ENCODE data around the gene HPCAL1. TPM values are rescaled to one million over a fixed set of nuclear protein-coding genes. Genes with fewer than 3 reads are reported as not detected.

The HPCAL1 gene
- total RNA-seq, 2 donors from 2014 or later = 64.5 to 85.7 TPM

GRCh38 chr2:10393640-10393982, 90.9 kb downstream of the HPCAL1 start:
- Histone ChIP-seq H3K4me1 (peaks cover 14% of the 10 kb centered on the region), H3K27ac (no peak overlapping the region), H3K36me3 (no peaks in the 10 kb centered on the region), H3K4me3 (no peak overlapping the region), H3K9ac (ENCODE audit: low read depth in 2 of 2, low read length in 2 of 2) (no peak overlapping the region), H3K27me3 (no peaks in the 10 kb centered on the region), H3K9me3 (no peaks in the 10 kb centered on the region)
- no peak for DNase-seq
- no peak for TF ChIP-seq CTCF (IDR thresholded peaks at IDR 0.05)
- intact Hi-C loops (cut with DNase I) = no loop called here

- no peak for DNase-seq
- Histone ChIP-seq H3K4me1 (peaks cover 11% of the 10 kb centered on the region), H3K27me3 (no peaks in the 10 kb centered on the region), H3K9me3 (no peaks in the 10 kb centered on the region), H3K9ac (ENCODE audit: low read depth in 2 of 2, low read length in 2 of 2) (no peak overlapping the region), H3K4me3 (no peak overlapping the region), H3K27ac (no peak overlapping the region), H3K36me3 (no peaks in the 10 kb centered on the region)
- intact Hi-C loops (cut with DNase I) = no loop called here
- TF ChIP-seq CTCF (IDR thresholded peaks at IDR 0.05) = no peak
Observed at GRCh38 chr2:10395893-10396292, 93.2 kb downstream of the HPCAL1 start.

- Histone ChIP-seq H3K9ac (ENCODE audit: low read depth in 2 of 2, low read length in 2 of 2) (no peak overlapping the region), H3K9me3 (no peaks in the 10 kb centered on the region), H3K27ac (no peak overlapping the region), H3K36me3 (no peaks in the 10 kb centered on the region), H3K4me1 (peaks cover 15% of the 10 kb centered on the region), H3K27me3 (no peaks in the 10 kb centered on the region), H3K4me3 (no peak overlapping the region)
- TF ChIP-seq CTCF (IDR thresholded peaks at IDR 0.05) = no peak
- DNase-seq = no peak
- intact Hi-C loops (cut with DNase I) = no loop called here
Observed at GRCh38 chr2:10396464-10396863, 93.8 kb downstream of the HPCAL1 start.

- no peaks in the 10 kb centered on the region for H3K9me3 ChIP-seq
- intact Hi-C loops (cut with DNase I) = no loop called here
- H3K27me3 ChIP-seq = no peaks in the 10 kb centered on the region
- DNase-seq = no peak
- no peak overlapping the region for H3K4me3 ChIP-seq
- TF ChIP-seq CTCF (IDR thresholded peaks at IDR 0.05) = no peak
- peaks cover 15% of the 10 kb centered on the region for H3K4me1 ChIP-seq
- no peak overlapping the region for H3K9ac ChIP-seq (ENCODE audit: low read depth in 2 of 2, low read length in 2 of 2)
- no peak overlapping the region for H3K27ac ChIP-seq
- no peaks in the 10 kb centered on the region for H3K36me3 ChIP-seq
Observed at GRCh38 chr2:10397297-10397875, 94.7 kb downstream of the HPCAL1 start.

- no peaks in the 10 kb centered on the region for H3K27me3 ChIP-seq
- H3K27ac ChIP-seq = no peak overlapping the region
- no peak for TF ChIP-seq CTCF (IDR thresholded peaks at IDR 0.05)
- no peak for DNase-seq
- no peak overlapping the region for H3K4me3 ChIP-seq
- no peaks in the 10 kb centered on the region for H3K9me3 ChIP-seq
- no peak overlapping the region for H3K9ac ChIP-seq (ENCODE audit: low read depth in 2 of 2, low read length in 2 of 2)
- intact Hi-C loops (cut with DNase I) = no loop called here
- peaks cover 15% of the 10 kb centered on the region for H3K4me1 ChIP-seq
- H3K36me3 ChIP-seq = no peaks in the 10 kb centered on the region
Observed at GRCh38 chr2:10397878-10398277, 95.2 kb downstream of the HPCAL1 start.
